Fibroblast of skin of back (primary cell): Measurements from ENCODE around the gene CCNJ.

Source experiments
- DNase-seq: peaks from one replicate; pipeline ENCODE4 v3.0.0-alpha.2; 2013

Gene CCNJ

DNA sequence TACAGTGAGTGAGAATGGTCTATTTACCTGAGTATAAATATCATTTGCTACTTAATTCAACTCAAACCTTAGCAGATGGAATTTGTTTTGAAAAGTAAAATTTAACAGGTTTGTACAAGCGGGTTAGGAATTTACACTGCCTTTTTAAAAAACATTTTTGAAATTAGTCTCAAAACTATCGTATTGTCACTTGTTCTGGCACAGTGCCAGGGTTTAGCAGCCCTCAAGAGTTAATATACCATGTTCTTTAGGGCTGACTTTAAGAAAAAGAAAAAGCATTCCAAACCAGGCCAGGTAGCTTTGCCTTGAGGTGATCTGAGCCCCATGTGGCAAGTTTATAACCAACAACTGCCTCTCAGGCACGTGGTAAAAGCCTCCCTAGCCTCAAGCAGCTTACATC lies 17.8 kb downstream of the CCNJ start:
- DNase-seq = no peak

DNA sequence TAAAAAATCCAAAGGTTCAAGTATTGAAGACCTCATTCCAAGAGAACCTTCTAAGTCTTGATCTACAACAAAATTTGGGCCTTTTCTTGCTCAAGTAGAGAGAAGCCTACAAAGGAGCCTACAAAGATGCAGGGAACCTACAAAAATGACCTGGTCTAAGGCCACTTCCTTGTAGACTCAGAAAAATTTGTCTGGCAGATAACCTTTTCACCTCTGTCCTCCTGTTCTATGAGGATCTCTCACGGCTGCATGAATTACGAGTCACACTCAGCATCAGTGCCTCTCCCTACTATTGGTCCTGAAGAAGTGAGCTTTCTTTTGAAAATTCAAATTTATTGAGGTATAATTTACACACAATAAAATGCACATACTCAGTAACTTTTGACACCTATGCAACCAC lies 29.3 kb downstream of the CCNJ start:
- peak; percentile 18 for DNase-seq

- peak; percentile 86 for DNase-seq
These were observed 30.3 kb downstream of the CCNJ start for GRCh38 chr10:96073722-96074121.

DNA sequence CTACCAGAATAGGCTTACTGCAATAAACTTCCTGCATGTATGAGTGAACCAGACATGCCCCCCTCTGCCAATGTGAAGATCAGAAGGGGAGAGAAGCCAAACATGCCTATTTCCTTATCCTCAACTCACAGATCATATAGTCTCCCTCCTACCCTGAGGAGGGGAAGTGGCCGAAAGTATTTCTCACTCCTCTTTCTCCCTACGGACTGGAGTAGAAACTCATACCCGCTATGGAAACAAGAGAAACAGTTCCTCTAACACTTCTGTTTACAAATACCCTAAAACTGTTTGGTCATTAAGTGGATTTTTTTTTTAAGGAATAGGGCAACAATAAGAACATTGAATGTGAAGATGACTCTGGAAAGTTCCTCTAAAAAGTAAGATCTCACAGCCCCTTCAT lies 31.4 kb downstream of the CCNJ start:
- DNase-seq = no peak

- no peak for DNase-seq
These were observed 32.6 kb downstream of the CCNJ start for GRCh38 chr10:96075977-96076376.

GRCh38 chr10:96077156-96077555 lies 33.8 kb downstream of the CCNJ start:
- DNase-seq = no peak

DNA sequence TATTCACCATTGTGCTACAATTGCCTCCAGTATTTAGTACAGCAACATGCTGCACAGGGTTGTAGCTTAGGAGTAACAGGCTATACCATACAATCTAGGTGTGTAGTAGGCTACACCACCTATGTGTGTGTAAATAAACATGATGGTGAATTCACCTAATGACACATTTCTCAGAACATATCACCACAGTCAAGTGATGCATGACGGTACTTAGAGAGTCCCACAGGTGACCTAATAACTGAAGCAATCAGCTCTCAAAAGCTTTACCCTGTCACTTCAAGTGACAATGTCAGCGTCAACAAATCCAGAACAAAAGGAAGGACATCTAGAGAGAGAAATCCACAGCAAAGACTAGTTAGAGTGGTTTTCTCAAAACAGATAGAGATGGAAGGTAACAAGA lies 38.8 kb downstream of the CCNJ start:
- DNase-seq = no peak

- no peak for DNase-seq
These were observed 39.4 kb downstream of the CCNJ start for GRCh38 chr10:96082748-96083147.

DNA sequence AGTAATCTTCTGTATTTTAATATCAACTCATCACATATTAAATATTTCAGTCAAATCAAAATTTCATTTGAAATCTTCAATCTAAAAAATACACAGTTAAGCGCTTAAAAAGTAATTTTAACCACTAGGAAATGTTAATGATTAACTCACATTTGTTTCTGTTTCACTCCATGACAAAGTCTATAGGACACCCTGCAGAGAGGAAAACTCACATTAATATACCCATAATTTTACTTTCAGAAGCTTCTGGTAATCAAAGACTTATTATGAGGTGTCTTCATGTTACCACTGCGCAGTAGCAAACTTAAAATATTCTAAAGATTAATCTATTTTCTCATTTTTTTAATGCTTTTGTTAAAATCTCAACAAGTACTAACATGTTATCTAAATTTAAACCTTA lies 45.7 kb downstream of the CCNJ start:
- no peak for DNase-seq

GRCh38 chr10:96089670-96090462 lies 46.5 kb downstream of the CCNJ start:
- peak; percentile 97 for DNase-seq

DNA sequence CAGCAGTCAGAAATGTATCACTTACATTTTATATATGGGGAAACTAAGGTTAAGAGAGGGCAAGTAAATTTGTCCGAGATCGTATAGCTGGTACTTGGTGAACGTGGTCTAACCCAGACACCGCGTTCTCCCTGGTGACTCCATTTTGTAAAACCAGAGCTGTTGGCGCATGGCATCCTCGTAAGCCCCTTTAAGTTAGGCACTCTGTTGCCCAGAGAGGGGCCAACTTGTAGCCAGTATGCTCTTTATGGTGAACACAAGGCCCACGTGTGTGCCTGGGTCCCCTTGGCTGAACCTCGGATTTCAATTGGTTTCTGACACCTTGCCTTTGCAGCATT lies 47.0 kb downstream of the CCNJ start:
- DNase-seq = no peak

GRCh38 chr10:96092999-96093767 lies 49.8 kb downstream of the CCNJ start:
- no peak for DNase-seq

DNA sequence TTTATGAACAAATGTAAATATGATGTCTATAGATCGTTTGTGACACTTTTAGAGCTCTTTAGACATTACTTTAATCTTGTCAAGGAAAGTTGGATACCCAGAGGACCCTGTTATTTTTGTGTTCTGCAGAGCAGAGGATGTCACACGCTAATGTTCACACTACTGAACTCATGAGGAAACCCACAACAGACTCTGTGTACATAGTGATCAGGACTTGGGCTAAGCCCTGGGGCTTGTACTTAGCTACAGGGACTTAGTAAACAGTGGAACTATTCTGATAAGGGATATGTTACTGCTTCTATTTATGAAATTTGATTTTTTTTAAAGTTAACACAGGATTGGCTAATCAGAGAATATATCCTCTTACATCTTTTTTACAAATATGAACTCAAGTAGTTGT lies 50.6 kb downstream of the CCNJ start:
- DNase-seq = no peak

DNA sequence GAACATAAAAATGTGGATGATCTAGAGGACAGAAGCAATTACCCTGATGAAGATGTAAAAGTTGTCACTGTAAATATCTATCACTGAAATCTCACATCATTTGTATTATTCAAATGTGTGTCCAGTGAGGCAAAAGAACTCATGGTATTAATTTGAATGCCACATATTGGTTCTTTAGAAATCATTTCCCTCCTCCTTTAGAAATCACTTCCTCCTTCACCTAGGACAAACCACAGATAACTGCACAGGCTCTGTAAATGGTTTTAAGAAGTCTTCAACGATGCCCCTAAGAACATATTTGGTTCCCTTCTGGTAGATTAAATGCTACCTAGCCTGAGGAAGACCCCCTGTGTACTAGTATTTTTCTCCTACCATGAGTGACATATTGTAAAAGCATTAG lies 53.6 kb downstream of the CCNJ start:
- no peak for DNase-seq

- DNase-seq = no peak
These were observed 54.5 kb downstream of the CCNJ start for GRCh38 chr10:96097865-96098264.

DNA sequence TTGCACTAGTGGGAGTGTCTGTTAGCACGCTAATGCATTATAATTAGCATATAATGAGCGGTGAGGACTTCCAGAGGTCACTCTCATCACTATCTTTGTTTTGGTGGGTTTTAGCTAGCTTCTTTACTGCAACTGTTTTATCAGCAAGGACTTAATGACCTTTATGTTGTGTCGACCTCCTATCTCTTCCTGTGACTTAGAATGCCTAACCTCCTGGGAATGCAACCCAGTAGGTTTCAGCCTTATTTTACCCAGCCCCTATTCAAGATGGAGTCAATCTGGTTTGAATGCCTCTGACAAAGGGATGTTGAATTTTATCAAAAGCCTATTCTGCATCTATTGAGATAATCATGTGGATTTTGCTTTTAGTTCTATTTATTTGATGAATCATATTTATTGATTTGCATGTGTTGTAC lies 64.2 kb downstream of the CCNJ start:
- no peak for DNase-seq
